Esophagus squamous epithelium (tissue), 4 donors: ENCODE data around the gene ASB12.

ENCODE experiments used
- POLR2A ChIP-seq, 4 donors: fragments of 450-650 bp; IDR thresholded peaks; one replicate each; pipeline ENCODE4 v1.6.1; 2017; ENCODE audit warnings: antibody characterized with exemption in 4 of 4, mild to moderate bottlenecking in 4 of 4, moderate library complexity in 3 of 4
- TF ChIP-seq, protein P1 (sequence below), 6 experiments: fragments of 450-650 bp in 4 of 6; fragments of 200-600 bp in 2 of 6; sonication (generic) in 2 of 6; IDR thresholded peaks; one replicate each; pipeline ENCODE4 v1.5.1; 2016 to 2019; ENCODE audit warnings: antibody characterized with exemption in 6 of 6, mild to moderate bottlenecking in 4 of 6, moderate library complexity in 4 of 6

DNA sequence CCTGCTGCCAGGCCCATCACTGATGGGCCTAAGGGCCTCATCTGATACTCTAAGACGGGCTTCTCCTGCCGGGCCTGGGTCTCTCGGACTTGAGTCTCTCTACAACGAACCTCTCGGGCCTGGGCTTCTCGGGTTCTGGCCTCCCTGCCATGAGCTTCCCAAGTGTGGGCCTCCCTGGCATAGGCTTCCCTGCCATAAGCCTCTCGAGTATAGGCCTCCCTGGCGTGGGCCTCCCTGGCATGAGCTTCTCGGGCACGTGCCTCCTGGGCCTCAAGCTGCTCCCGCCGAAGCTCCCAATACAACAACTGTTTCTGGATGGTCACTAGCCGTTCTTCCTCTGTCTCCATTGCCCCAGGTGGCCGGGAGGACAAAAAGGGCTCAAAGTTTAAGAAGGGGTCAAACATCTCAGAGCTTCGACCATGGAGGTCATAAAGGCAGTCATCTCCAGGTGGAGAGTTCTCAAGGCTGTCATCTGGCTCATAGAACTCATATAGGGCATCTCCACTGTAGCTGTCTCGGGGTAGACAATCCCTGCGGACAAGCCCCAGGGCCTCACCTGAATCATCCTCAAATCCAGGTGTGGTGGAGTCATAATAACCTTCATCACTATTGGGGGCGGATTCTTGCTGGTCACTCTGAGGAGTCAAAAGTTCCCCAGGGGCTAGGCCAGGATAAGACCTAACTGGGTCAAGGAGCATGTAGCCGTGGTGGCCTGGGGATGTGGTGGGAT lies 39.0 kb downstream of the ASB12 start:
- TF ChIP-seq, protein P1, sequence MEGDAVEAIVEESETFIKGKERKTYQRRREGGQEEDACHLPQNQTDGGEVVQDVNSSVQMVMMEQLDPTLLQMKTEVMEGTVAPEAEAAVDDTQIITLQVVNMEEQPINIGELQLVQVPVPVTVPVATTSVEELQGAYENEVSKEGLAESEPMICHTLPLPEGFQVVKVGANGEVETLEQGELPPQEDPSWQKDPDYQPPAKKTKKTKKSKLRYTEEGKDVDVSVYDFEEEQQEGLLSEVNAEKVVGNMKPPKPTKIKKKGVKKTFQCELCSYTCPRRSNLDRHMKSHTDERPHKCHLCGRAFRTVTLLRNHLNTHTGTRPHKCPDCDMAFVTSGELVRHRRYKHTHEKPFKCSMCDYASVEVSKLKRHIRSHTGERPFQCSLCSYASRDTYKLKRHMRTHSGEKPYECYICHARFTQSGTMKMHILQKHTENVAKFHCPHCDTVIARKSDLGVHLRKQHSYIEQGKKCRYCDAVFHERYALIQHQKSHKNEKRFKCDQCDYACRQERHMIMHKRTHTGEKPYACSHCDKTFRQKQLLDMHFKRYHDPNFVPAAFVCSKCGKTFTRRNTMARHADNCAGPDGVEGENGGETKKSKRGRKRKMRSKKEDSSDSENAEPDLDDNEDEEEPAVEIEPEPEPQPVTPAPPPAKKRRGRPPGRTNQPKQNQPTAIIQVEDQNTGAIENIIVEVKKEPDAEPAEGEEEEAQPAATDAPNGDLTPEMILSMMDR (IDR thresholded peaks at IDR 0.05), result no peak
- TF ChIP-seq POLR2A (IDR thresholded peaks at IDR 0.05), result no peak
